ENCODE results near the gene CDK11B.

CDK11B gene

DNA sequence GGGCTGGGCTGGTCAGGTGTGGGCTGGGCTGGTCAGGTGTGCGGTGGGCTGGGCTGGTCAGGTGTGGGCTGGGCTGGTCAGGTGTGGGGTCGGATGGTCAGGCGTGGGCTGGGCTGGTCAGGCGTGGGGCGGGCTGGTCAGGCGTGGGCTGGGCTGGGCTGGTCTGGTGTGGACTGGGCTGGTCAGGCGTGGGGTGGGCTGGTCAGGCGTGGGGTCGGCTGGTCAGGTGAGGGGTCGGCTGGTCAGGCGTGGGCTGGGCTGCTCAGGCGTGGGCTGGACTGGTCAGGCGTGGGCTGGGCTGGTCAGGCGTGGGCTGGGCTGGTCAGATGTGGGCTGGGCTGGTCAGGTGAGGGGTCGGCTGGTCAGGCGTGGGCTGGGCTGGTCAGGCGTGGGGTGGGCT is 53.1 kb downstream of the CDK11B start:
- no peaks in the 10 kb centered on the region for H3K9me3 Mint-ChIP-seq
- H3K4me3 Mint-ChIP-seq = no peak overlapping the region
- H3K4me1 Mint-ChIP-seq (ENCODE audit: low read depth) = peaks cover 11% of the 10 kb centered on the region
- no peak overlapping the region for H3K27ac Mint-ChIP-seq
- H3K36me3 Mint-ChIP-seq (ENCODE audit: low read depth) = no peaks in the 10 kb centered on the region
- no peaks in the 10 kb centered on the region for H3K27me3 Mint-ChIP-seq

DNA sequence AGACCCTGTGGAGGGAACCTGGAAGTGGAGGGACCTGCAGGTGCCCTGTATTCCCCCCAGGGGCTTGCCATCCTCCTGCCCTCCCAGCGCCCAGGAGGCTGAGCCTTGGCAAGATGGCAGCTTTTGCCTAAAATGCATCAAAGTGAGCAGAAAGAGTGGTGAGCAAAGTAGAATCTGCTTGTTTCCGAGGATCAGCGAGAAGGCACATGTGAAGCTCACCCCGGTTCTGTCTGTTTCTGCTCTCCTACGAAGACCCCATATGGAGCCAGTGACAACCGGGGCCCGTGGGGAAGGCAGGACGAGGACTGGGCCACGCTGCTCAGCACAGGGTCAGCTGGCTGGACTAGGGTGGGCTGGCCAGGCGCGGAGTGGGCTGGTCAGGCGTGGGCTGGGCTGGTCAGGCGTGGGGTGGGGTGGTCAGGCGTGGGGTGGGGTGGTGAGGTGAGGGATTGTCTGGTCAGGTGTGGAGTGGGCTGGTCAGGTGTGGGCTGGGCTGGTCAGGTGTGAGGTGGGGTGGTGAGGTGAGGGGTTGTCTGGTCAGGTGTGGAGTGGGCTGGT is 53.7 kb downstream of the CDK11B start:
- Mint-ChIP-seq H3K4me3 (no peak overlapping the region), H3K9me3 (no peaks in the 10 kb centered on the region), H3K36me3 (ENCODE audit: low read depth) (no peaks in the 10 kb centered on the region), H3K27ac (no peak overlapping the region), H3K4me1 (ENCODE audit: low read depth) (peaks cover 11% of the 10 kb centered on the region), H3K27me3 (no peaks in the 10 kb centered on the region)

DNA sequence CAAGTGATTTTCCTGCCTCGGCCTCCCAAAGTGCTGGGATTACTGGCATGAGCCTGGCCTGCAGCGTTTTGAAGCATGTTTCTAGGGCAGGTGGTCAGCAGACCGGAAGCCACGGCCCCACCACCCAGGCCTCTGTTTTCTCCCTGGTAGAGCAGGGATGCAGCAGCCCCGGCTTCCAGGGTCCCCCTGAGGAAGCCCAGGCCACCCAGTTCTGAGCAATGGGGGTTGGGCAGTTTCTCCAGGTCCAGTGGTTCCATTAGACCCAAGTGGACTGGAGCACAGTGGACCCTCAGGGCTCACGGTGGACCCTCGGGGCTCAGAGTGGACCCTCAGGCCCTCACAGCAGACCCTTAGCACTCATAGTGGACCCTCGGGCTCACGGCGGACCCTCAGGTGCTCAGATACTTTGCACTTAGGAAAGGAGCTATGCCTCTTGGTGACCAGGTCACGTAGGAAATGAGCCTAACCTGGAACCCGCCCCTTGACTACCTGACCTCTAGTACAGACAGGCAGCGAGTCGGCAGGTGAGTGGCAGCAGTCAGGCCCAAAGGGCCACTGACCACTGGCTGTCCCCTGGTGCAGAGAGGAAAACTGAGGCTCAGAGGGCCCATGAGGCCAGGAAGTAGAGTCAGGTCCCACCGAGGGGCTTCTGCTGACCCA is 54.3 kb downstream of the CDK11B start:
- Mint-ChIP-seq H3K27me3 (no peaks in the 10 kb centered on the region), H3K27ac (no peak overlapping the region), H3K9me3 (no peaks in the 10 kb centered on the region), H3K36me3 (ENCODE audit: low read depth) (no peaks in the 10 kb centered on the region), H3K4me3 (no peak overlapping the region), H3K4me1 (ENCODE audit: low read depth) (peaks cover 11% of the 10 kb centered on the region)

DNA sequence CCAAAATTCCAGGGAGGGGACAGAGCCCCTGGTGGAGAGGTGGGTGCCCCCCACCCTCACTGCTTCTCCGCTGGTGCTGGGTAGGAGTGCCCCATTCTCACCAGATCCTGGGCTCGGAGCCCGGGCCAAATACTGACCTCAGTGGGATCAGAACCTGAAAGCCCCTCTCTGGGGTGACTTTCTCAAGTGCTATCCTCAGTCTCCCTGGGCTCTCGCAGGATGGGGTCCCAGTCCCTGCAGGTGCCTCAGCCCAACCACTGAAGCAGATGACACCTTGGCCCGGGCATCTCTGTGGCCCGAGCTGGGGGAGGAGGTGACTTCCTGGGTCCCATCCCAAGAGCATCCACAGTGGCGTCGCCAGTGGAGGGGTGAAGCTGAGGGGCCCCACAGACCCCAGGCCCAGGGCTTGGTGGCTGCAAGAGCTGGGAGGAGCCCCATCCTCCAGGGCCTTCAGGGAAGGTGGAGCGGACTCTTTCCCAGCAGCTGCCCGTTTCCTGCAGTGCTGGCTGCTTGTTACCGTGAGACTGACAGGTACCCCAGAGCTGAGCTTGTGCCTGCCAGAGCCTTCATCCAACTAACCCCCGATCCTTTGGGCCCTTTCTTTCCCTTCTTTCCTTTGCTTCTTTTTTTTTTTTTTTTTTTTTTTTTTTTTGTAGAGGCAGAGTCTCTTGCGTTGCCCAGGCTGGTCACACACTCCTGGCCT is 55.0 kb downstream of the CDK11B start:
- Mint-ChIP-seq H3K4me1 (ENCODE audit: low read depth) (peaks cover 14% of the 10 kb centered on the region), H3K9me3 (no peaks in the 10 kb centered on the region), H3K36me3 (ENCODE audit: low read depth) (no peaks in the 10 kb centered on the region), H3K4me3 (no peak overlapping the region), H3K27me3 (peaks cover 4% of the 10 kb centered on the region), H3K27ac (no peak overlapping the region)

DNA sequence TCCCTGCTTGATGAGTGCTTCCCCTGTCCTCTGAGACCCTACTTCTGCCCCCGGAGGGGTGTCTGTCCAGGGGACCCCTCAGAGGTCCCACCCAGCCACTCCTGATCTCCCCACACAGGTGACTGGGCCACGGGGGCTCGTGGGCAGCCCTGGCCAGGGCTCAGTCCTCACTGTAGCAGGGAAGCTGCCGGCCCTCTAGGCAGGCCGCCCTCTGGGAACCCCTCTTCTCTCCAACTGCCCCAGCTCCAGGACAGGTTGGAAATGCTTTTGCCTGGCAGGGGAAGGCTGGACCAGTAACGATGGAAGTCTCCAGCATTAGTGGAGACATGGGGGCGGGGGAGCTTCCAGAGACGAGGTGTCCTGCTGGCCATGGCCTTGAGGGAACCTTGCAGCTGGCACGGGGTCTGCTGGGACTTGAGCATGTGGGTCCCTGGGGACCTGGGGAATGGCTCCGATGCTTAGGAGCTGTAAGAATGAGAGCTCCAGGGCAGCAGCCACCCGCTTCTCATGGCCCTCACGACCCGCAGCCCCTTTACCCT is 55.8 kb downstream of the CDK11B start:
- H3K27me3 Mint-ChIP-seq = peaks cover 7% of the 10 kb centered on the region
- no peaks in the 10 kb centered on the region for H3K9me3 Mint-ChIP-seq
- H3K36me3 Mint-ChIP-seq (ENCODE audit: low read depth) = no peaks in the 10 kb centered on the region
- H3K4me3 Mint-ChIP-seq = no peak overlapping the region
- H3K27ac Mint-ChIP-seq = no peak overlapping the region
- peaks cover 16% of the 10 kb centered on the region for H3K4me1 Mint-ChIP-seq (ENCODE audit: low read depth)

DNA sequence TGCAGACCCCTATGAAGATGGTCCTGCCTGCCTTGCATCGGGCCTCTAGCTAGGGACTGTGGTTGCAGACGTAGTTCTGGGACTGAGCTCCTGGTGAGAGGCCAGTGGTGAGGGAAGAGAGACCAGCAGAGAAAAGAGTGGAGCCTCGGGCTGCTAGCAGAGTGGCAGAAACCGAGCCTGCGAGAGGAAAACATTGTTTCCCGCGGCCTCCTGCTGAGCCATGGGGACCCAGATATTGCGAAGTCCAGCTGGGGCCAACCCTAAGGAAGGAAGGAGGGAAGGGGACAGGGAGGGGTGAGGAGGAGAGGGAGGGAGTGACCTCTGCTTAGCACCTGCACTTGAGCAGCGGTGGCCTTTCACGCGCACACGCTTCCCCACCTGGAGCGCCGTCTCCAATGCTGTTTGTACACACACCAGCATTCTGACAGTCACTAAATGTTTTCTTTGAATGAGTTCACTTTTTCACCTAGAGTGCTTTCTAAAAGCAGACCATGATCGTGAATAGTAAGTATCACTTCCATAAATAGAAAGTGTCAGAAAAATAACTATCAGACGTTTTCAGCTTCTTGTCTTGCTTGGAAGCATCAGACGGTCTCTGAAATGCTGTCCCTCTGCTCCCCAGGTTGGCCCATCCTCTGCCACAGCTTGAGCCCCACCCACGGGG is 56.4 kb downstream of the CDK11B start:
- H3K36me3 Mint-ChIP-seq (ENCODE audit: low read depth) = no peaks in the 10 kb centered on the region
- no peak overlapping the region for H3K4me3 Mint-ChIP-seq
- H3K9me3 Mint-ChIP-seq = no peaks in the 10 kb centered on the region
- no peak overlapping the region for H3K27ac Mint-ChIP-seq
- H3K4me1 Mint-ChIP-seq (ENCODE audit: low read depth) = peaks cover 18% of the 10 kb centered on the region
- peaks cover 10% of the 10 kb centered on the region for H3K27me3 Mint-ChIP-seq

DNA sequence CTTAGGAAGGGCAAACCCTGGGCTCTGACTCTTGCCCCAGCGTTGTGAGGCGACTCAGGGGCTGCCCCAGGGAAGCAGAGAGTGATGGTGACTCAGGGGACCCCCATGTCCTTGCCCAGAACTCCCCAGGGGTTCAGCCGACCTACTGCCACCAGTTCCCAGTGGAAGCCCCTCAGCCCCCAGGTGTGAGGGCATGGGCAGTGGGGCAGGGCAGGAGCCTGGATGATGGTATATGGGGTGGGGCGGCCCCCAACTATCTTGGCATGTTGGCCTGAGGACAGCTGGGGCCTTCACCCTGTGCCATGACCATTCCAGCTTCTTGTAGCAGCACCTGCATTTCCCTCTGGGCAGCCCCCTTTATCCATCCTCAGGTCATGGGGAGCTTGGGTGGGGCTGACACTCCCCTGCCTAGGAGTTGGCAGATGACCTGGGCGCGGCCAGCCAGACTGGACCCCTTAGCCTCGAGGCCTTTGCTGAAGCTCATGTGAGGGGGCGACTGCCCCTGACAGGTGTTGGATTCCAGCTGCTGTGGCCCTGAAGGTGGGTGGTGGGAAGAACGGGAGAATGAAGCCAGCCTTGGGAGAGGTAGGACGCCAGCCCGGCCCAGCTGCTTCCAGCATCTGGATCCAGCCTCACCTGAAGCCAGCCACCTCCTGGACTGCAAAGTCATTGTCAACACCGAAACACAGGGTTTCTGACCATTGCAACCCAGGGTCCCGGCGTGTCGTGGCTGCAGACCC is 57.1 kb downstream of the CDK11B start:
- no peaks in the 10 kb centered on the region for H3K36me3 Mint-ChIP-seq (ENCODE audit: low read depth)
- no peak overlapping the region for H3K27ac Mint-ChIP-seq
- H3K9me3 Mint-ChIP-seq = no peaks in the 10 kb centered on the region
- peaks cover 10% of the 10 kb centered on the region for H3K27me3 Mint-ChIP-seq
- H3K4me3 Mint-ChIP-seq = no peak overlapping the region
- peaks cover 11% of the 10 kb centered on the region for H3K4me1 Mint-ChIP-seq (ENCODE audit: low read depth)

DNA sequence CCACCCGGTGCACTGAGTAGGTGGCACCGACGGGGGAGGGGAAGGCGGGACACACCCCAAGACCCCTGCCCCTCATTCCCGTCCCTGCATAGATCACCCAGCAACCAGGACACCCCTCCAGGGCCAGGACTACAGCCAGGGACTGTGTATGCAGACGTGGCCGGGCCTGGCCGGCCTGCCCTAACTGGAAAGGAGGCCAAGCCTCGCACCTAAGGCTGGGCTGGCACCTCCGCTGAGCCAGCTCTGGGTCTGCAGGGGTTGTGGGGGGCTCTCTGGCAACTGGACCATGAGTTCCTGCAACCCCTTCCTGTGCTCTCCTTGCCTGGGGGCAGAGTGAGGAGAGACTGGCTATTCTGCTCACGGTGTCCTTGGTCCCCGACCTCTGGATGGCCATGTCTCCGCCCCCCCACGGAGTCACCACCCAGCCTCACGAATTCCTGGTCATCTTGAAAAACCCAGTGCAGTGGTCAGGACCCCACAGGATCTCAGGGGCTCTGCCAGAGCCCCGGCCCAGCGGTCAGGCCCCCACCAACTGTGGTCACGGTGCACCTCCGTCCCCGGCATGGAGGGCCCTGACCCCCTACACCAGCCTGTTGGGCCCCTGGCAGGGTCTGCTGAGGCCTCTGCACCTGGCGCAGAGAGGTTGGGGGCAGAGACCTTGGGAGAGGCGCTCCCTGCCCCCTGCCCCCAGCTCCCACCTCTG is 57.8 kb downstream of the CDK11B start:
- H3K4me1 Mint-ChIP-seq (ENCODE audit: low read depth) = peaks cover 9% of the 10 kb centered on the region
- H3K9me3 Mint-ChIP-seq = no peaks in the 10 kb centered on the region
- no peak overlapping the region for H3K27ac Mint-ChIP-seq
- no peak overlapping the region for H3K4me3 Mint-ChIP-seq
- H3K36me3 Mint-ChIP-seq (ENCODE audit: low read depth) = no peaks in the 10 kb centered on the region
- H3K27me3 Mint-ChIP-seq = peaks cover 10% of the 10 kb centered on the region

DNA sequence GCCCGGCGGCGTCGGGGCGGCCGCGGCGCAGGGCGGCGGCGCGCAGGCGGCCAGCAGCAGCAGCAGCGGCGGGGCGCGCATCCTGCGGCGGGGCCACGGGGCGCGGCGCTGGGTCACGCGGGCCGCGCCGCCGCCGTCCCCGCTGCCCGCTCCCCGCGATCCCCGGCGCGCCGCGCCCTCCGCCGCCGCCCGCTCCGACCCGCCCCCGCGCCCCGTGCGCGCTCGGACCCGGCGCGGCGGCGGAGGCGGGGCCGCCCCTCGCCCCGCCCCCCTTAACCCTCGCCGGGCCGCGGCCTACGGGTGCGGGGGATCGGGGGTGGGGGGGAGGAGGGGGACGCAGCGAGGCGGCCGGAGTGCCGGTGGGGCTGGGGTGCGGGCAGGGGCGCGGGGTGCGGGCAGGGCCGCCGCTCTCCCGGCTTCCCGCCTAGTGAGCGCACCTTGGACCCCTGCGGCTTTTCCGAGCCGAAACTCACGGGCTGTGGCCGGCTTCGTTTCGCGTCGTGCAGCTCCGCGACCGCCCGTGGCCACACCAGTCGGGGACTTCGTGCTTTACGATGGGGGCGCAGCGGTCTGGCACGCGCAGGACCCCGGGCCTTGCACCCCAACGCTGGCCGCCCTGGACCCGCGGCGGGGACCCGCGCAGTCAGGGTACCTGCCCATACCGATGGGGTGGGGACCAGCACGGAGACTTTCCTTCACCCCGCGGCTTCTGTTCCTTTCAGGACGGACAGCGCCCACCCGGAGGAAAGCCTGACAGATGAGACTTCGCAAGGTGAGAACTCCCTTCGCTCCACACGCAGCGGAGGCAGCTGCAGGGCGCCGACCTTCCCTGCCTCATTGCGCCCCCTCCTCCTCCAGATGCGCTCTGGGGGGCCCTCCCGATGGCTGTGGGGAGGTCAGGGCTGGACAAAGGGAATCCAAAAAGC is 58.6 kb downstream of the CDK11B start, which contains the start of gene FNDC10:
Gene FNDC10 (minus strand): TSS at position 201 of the 926 bp plus-strand sequence. CDS start 120 bp downstream, at position 81.
- peak within 1 kb of the TSS; percentile 70 for H3K4me3 Mint-ChIP-seq
- H3K36me3 Mint-ChIP-seq (ENCODE audit: low read depth) = no peaks in the 10 kb centered on the region
- H3K9me3 Mint-ChIP-seq = no peaks in the 10 kb centered on the region
- peaks cover 9% of the 10 kb centered on the region for H3K4me1 Mint-ChIP-seq (ENCODE audit: low read depth)
- H3K27me3 Mint-ChIP-seq = peaks cover 10% of the 10 kb centered on the region
- H3K27ac Mint-ChIP-seq = no peak within 1 kb of the TSS

DNA sequence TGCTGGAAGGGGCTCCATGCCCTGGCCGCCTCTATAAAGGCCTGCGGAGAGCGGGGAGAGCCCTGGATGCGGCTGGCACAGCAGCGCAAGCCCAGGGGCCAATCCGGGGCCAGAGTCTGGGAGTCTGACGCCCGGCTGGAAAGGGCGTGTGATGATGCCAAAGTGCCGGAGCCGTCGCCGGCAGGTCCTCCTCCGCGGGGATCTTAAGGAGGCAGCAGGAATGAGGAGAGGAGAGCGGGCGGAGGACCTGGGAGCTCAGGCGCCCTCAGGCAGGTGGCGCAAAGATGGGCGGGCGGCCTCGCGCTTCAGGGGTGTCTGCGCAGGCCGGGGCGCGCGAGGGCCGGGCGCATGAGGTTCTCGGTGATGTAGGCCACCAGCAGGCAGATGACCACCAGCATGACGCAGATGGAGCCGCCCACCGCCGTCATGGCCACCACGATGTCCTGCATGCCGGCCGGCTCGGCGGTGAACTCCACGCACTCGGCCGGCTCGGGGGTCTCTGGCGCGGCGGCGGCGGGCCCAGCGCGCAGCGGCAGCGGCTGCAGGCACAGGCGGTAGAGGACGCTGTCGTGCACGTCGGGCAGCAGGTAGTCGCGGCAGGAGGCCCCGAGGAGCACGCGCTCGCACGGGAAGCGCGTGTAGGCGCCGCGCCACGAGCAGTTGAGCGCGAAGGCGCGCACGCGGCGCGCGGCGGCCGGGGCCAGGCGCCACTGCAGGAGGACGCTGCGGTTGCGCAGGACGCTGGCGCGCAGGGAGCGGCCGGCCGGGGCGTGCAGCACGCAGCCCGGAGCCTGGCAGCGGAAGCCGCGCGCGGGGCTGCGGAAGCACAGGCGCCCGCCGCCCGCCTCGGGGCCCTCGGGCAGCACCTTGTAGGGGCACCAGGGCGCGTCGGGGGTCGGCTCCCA is 59.5 kb downstream of the CDK11B start:
- Mint-ChIP-seq H3K36me3 (ENCODE audit: low read depth) (no peaks in the 10 kb centered on the region), H3K4me3 (peak overlapping the region; percentile 70), H3K27ac (no peak overlapping the region), H3K9me3 (no peaks in the 10 kb centered on the region), H3K27me3 (peaks cover 10% of the 10 kb centered on the region), H3K4me1 (ENCODE audit: low read depth) (peaks cover 9% of the 10 kb centered on the region)

DNA sequence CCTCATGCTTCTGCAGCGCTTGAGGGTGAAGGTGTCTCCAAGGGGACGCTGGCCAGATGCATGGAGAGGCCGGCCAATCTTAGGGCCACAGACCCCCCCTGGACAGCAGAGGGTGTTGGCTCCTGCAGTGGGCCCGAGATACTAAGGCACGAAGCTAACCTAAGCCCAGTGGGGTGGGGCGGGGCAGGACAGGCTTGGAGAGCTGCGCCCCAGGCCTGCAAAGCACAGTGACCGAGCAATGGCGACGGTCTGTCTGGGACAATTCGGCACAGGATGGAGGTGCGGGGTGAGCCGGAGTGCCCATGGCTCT is 60.1 kb downstream of the CDK11B start:
- H3K4me1 Mint-ChIP-seq (ENCODE audit: low read depth) = peaks cover 9% of the 10 kb centered on the region
- no peaks in the 10 kb centered on the region for H3K9me3 Mint-ChIP-seq
- H3K27me3 Mint-ChIP-seq = peaks cover 10% of the 10 kb centered on the region
- no peak overlapping the region for H3K27ac Mint-ChIP-seq
- peak overlapping the region; percentile 70 for H3K4me3 Mint-ChIP-seq
- H3K36me3 Mint-ChIP-seq (ENCODE audit: low read depth) = no peaks in the 10 kb centered on the region

DNA sequence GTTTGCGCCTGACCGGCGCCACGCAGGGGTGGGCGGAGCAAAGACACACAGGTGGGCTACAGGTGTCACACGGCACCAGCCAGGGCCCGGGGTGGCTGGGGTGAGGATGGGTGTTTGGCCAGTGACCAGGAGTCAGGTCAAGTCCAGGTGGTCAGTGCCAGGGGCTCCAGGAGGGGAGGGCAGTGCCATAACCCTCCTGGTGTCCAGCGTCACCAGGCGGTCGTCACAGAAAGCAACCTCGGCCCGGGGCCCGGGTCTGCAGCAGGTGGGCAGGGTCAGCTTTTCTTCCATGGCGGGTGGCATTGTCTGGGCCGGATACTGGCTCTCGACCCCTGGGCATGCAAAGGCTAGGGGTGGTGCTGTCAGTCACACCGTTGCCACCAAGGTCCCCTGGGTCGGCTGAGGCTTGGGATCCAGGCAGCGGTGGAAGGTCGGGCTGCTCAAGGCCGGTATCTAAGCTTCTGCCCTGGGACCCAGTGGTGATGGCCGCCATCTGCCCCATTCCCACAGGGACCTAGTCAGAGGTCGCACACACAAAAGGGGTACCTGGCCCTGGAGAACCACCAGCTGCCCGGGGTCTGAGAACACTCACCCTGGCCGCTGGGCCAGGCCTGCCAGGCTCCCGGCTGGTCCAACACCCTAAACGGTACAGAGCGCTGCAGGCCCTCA is 60.6 kb downstream of the CDK11B start:
- Mint-ChIP-seq H3K4me1 (ENCODE audit: low read depth) (peaks cover 9% of the 10 kb centered on the region), H3K4me3 (no peak overlapping the region), H3K27ac (no peak overlapping the region), H3K27me3 (peaks cover 10% of the 10 kb centered on the region), H3K9me3 (no peaks in the 10 kb centered on the region), H3K36me3 (ENCODE audit: low read depth) (no peaks in the 10 kb centered on the region)

All from stimulated activated naive CD8-positive, alpha-beta T cell treated with anti-CD3 and anti-CD28 coated beads, Interleukin-15, Interleukin-2, amounts not matched to agents 100 ng/mL and 50 ng/mL, for 24 hours (primary cell).